CD4-positive, alpha-beta T cell treated with Interleukin-17A for 4 hours (primary cell): Measurements from ENCODE around the gene CDCA5.

Experiments used
- DNase-seq: peaks from one replicate; pipeline ENCODE4 v3.0.0-alpha.2; 2020; ENCODE audit warnings: mixed read lengths

Gene CDCA5

DNA sequence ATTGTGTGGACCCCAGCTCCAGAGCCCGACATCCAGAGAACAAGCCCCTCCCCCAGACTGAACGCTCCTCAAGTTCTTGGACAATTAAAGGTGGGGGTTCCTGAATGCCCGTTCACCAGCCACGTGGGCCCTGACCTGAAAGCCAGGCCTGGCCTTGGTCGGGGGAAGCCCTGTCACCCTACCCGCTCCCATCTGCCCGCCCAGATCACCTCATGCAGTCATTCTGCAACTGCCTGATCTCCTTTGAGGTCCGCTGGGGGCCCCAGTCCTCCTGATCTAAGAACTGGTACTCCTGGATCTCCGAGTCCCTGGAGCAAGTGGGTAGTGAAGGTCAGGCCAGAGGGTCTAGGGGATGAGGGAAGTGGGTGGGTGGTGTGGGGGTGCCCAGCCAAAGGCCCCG, 16.4 kb downstream of the CDCA5 start:
- DNase-seq: no peak

- DNase-seq: no peak
These were observed 17.0 kb downstream of the CDCA5 start for GRCh38 chr11:65066805-65067291.

DNA sequence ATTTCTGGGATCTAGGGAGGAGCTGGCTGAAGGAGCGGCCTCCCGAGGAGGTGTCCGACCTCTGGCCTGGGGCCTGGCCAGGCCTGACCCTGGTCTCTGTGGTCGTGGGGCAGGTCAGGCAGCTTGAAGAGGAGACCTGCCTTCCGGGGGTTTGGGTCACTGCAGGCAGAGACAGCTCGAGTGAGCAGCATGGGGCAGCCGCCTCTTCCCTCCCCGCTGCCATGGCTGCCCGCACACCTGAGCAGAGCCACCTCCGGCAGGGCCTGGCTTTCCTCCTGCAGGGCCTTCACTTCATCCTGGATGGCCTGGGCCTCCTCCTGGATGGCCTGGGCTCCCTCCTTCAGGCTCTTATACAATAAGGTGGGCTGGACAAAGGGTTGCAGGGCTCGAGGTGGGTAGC, 17.5 kb downstream of the CDCA5 start:
- DNase-seq: no peak

DNA sequence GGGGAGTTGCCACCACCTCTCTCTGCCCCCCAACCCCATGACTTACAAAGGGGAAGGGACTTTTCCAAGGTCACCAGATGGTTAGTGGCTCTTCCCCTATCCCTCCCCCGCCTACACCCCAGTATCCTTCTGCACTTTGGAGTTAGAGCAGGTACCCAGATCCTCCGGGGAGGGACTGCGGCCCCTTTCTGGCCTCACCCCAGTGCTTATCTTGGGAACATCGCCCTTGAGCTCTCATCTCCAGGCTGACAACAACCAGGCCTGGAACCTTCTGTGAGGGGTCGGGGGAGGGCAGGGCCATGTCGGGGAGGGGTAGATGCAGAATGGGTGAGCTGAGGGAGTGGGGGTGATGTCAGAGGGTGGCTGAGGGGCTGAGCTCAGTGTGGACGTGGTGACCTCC, 18.0 kb downstream of the CDCA5 start:
- no peak for DNase-seq

GRCh38 chr11:65064847-65065240, 19.0 kb downstream of the CDCA5 start:
- no peak for DNase-seq

- DNase-seq: no peak
These were observed 20.3 kb downstream of the CDCA5 start for GRCh38 chr11:65063532-65063931.

- DNase-seq: peak; percentile 33
These were observed 22.9 kb downstream of the CDCA5 start for GRCh38 chr11:65060913-65061408.

- DNase-seq: no peak
These were observed 23.6 kb downstream of the CDCA5 start for GRCh38 chr11:65059959-65060824.

- DNase-seq: no peak
These were observed 24.3 kb downstream of the CDCA5 start for GRCh38 chr11:65059523-65059922.

DNA sequence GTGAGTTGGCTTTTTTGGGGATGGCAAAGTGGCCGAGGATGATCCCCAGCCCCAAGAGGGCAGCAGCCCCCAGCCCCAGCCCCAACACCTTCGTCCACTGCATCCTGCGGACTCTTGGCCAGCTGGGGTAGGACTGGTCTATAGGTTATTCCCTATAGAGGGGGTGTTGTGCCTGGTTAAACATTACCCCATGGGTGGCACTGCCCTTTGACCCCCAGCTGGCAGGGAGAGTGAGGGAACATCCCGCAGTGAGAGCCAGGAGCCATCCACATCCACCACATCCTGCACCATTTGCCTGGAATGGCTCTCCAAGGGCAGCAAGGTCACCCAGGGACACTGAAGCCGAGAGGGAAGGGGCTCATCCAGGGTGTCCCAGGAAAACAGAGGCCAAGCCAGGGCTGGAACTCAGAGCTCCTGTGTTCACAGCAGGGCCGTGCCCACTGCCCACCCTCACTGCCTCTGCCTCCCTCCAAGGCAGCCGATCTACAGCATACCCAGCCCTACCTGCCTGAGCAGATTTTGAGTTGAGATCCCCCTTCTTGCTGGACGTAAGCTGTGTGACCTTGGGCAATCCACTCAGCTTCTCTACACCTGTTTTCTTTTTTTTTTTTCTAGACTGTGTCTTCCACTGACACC, 25.3 kb downstream of the CDCA5 start, which contains the start of gene NAALADL1:
NAALADL1 (minus strand) TSS at position 135 of the 636 bp plus-strand sequence; CDS start at position 103, 32 bp downstream.
- no peak for DNase-seq

DNA sequence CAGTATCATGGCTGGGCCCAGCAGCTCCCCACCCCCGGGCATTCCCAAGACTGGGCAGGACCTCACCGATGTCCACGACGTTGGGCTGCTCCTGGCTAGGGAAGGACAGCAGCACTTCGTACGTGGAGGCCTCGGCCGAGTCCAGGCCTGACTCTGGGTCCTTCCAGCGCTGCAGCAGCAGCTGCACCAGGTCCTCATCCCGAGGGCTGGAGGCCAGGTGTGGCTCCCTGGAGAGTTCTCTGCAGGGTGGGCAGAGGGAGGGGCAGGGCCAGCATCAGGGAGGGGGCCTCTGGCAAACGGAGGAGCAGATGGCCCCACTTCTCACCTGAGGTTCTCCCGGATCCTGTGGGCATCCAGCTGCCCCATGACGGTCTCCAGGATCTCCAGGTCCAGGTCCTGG, 25.8 kb downstream of the CDCA5 start:
- no peak for DNase-seq

DNA sequence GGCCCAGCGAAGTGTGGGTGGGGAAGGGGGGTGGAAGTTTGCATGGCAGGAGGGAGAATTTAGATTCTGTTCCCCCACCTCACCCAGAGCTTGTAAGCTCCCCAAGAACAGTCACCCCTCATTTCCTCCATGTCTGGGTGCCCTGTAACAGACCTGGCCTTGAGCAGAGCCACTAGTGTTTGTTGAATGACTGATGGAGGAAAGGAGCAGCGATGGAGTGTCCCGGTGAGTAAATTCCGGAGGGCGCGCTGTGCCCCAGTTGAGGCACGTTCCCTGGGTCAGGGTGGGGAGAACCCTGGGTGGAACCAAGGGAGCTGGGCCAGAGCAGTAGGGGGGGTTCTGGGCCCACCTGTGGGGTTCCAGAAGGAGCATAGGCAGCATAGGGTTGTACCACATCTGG, 26.3 kb downstream of the CDCA5 start:
- no peak for DNase-seq

DNA sequence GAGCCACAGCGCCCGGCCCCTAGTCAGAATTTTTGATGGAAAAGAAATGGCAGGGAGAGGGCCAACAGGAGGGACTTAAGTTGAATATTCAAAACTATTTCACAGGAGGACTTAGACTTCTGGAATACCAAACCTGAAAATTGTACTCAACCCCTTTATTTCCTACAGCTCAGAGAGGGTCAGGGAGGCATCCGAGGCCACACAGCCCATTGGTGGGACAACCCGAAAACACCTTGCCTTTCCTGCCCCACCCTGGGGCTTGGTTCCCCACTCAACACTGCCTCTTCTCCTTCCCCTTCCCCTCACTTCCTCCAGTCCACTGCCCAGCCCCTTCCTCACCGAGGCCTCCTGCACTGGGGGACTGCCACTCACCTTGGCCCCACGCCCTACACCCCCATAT, 26.8 kb downstream of the CDCA5 start:
- no peak for DNase-seq

- no peak for DNase-seq
These were observed 28.3 kb downstream of the CDCA5 start for GRCh38 chr11:65055538-65055937.

GRCh38 chr11:65053827-65054508, 29.9 kb downstream of the CDCA5 start:
- peak; percentile 41 for DNase-seq

- DNase-seq: no peak
These were observed 32.4 kb downstream of the CDCA5 start for GRCh38 chr11:65051398-65051858.

GRCh38 chr11:65047581-65048422, 36.0 kb downstream of the CDCA5 start:
- DNase-seq: peak; percentile 54

DNA sequence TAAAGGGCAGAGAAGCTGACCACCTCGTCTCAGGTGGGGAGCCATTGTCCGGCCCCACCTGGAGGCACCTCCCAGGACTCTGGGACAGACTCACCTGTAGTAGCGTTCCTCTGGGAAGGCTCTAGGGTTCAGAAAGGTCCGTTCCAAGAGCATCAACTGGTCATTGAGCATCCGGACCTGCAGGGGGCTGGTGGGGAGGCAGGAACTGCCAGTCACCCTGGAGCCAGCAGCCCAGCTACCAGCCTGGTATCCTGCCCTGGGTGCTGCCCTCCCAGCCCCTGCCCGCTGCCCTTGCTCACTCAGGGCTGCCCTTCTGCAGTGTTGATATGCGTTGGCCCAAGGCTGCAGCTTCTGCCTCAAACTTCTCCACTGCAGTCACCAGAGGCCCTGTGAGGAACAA, 38.1 kb downstream of the CDCA5 start:
- DNase-seq: no peak

DNA sequence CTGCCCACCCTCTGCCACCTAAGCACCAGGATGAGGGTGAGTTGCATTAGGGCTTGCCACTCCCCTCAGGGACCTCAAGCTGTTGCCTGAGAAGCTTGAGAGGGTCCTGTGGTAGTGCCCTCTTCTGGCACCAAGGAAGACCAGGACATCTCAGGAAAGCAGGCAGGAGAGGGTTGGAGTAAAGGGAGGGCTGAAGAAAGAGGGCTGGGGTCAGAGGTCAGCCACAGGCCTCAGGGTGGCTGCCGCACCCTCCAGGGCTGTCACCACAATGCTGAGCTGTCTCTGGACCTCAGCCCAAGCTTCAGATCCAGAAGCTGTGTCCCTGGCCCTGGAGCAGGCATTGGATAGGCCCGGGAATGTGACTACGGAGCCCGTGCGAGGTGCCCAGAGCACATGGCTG, 38.8 kb downstream of the CDCA5 start:
- no peak for DNase-seq

- DNase-seq: no peak
These were observed 39.8 kb downstream of the CDCA5 start for GRCh38 chr11:65043881-65044501.

DNA sequence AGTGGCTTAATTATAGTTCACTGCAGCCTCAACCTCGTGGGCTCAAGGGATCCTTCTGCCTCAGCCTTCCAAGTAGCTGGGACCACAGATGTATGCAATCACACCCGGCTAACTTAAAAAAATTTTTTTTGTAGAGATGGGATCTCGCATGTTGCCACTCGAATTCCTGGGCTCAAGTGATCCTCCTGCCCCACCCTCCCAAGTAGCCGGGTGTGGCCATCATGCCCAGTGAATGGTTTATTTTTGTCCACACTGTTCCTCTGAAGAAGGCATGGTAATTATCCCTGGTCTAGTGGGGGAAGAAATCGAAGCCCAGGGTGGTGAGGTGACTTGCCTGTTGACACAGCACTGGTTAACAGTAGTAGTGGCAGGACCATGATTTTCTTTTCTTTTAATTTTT, 40.9 kb downstream of the CDCA5 start:
- no peak for DNase-seq
